Measurements from ENCODE around the gene KLLN. TPM values are rescaled to one million over a fixed set of nuclear protein-coding genes. Genes with fewer than 3 reads are reported as not detected.
"Not testable (repeated sequence)": the region's sequence is repeated elsewhere in the genome, so short reads cannot be mapped to it uniquely, and the experiment has no call there.

The KLLN gene
- total RNA-seq, 3 donors from 2014 or later, result 0.44 to 1.1 (median 0.66) TPM

- H3K4me3 ChIP-seq, result no peak overlapping the region
- intact Hi-C loops (cut with DNase I; ENCODE audit: low total_unique reads), result no loop called here
- H3K9me3 ChIP-seq, result no peaks in the 10 kb centered on the region
- TF ChIP-seq CTCF (IDR thresholded peaks at IDR 0.05) (no peak), POLR2A (IDR thresholded peaks at IDR 0.05) (no peak), POLR2AphosphoS5 (IDR thresholded peaks at IDR 0.05) (no peak)
- H3K27ac ChIP-seq, result no peak overlapping the region
- no peak for DNase-seq (ENCODE audit: low spot score in 2 of 2)
- H3K36me3 ChIP-seq, result no peaks in the 10 kb centered on the region
- no peaks in the 10 kb centered on the region for H3K27me3 ChIP-seq
- H3K4me1 ChIP-seq, result no peaks in the 10 kb centered on the region
Measured at GRCh38 chr10:87887548-87888289, 24.4 kb upstream of the KLLN start.

GRCh38 chr10:87887146-87887545 lies 23.8 kb upstream of the KLLN start:
- no peaks in the 10 kb centered on the region for H3K9me3 ChIP-seq

GRCh38 chr10:87886635-87887034 lies 23.3 kb upstream of the KLLN start:
- no peak for TF ChIP-seq CTCF (IDR thresholded peaks at IDR 0.05)
- TF ChIP-seq POLR2AphosphoS5 (IDR thresholded peaks at IDR 0.05), result no peak
- TF ChIP-seq POLR2A (IDR thresholded peaks at IDR 0.05), result no peak
- intact Hi-C loops (cut with DNase I; ENCODE audit: low total_unique reads), result no loop called here
- H3K36me3 ChIP-seq, result no peaks in the 10 kb centered on the region
- no peak for DNase-seq (ENCODE audit: low spot score in 2 of 2)
- H3K4me1 ChIP-seq, result no peaks in the 10 kb centered on the region
- H3K27ac ChIP-seq, result no peak overlapping the region
- H3K4me3 ChIP-seq, result no peak overlapping the region
- H3K9me3 ChIP-seq, result no peaks in the 10 kb centered on the region
- H3K27me3 ChIP-seq, result no peaks in the 10 kb centered on the region

More at GRCh38 chr10:87887146-87887545, 23.8 kb upstream of the KLLN start:
- TF ChIP-seq CTCF (IDR thresholded peaks at IDR 0.05) (no peak), POLR2A (IDR thresholded peaks at IDR 0.05) (no peak), POLR2AphosphoS5 (IDR thresholded peaks at IDR 0.05) (no peak)
- Histone ChIP-seq H3K36me3 (no peaks in the 10 kb centered on the region), H3K4me1 (no peaks in the 10 kb centered on the region), H3K27me3 (no peaks in the 10 kb centered on the region), H3K27ac (no peak overlapping the region), H3K4me3 (no peak overlapping the region)
- intact Hi-C loops (cut with DNase I; ENCODE audit: low total_unique reads), result no loop called here
- DNase-seq (ENCODE audit: low spot score in 2 of 2), result no peak

- Histone ChIP-seq H3K27ac (no peak overlapping the region), H3K9me3 (no peaks in the 10 kb centered on the region), H3K4me1 (no peaks in the 10 kb centered on the region), H3K36me3 (no peaks in the 10 kb centered on the region), H3K27me3 (no peaks in the 10 kb centered on the region), H3K4me3 (no peak overlapping the region)
- no peak for DNase-seq (ENCODE audit: low spot score in 2 of 2)
- TF ChIP-seq CTCF (IDR thresholded peaks at IDR 0.05) (no peak), POLR2A (IDR thresholded peaks at IDR 0.05) (no peak), POLR2AphosphoS5 (IDR thresholded peaks at IDR 0.05) (no peak)
- intact Hi-C loops (cut with DNase I; ENCODE audit: low total_unique reads), result no loop called here
Measured at GRCh38 chr10:87882555-87883294, 19.4 kb upstream of the KLLN start.

GRCh38 chr10:87881373-87882059 lies 18.2 kb upstream of the KLLN start:
- H3K36me3 ChIP-seq; H3K27ac ChIP-seq; H3K4me3 ChIP-seq; H3K4me1 ChIP-seq; H3K9me3 ChIP-seq; DNase-seq (ENCODE audit: low spot score in 2 of 2); H3K27me3 ChIP-seq; intact Hi-C loops (cut with DNase I; ENCODE audit: low total_unique reads): not testable (repeated sequence)

Data from breast epithelium (tissue), 4 donors.